GM21786 (cell line): Measurements from ENCODE around the gene RPS13.
"Not testable (repeated sequence)": the region's sequence is repeated elsewhere in the genome, so short reads cannot be mapped to it uniquely, and the experiment has no call there.

ENCODE experiments used
- ATAC-seq: cut with Tn5 transposase; IDR thresholded peaks from one replicate; pipeline ENCODE4 v1.9.1; 2021; ENCODE audit not compliant: unreplicated experiment

The RPS13 gene

DNA sequence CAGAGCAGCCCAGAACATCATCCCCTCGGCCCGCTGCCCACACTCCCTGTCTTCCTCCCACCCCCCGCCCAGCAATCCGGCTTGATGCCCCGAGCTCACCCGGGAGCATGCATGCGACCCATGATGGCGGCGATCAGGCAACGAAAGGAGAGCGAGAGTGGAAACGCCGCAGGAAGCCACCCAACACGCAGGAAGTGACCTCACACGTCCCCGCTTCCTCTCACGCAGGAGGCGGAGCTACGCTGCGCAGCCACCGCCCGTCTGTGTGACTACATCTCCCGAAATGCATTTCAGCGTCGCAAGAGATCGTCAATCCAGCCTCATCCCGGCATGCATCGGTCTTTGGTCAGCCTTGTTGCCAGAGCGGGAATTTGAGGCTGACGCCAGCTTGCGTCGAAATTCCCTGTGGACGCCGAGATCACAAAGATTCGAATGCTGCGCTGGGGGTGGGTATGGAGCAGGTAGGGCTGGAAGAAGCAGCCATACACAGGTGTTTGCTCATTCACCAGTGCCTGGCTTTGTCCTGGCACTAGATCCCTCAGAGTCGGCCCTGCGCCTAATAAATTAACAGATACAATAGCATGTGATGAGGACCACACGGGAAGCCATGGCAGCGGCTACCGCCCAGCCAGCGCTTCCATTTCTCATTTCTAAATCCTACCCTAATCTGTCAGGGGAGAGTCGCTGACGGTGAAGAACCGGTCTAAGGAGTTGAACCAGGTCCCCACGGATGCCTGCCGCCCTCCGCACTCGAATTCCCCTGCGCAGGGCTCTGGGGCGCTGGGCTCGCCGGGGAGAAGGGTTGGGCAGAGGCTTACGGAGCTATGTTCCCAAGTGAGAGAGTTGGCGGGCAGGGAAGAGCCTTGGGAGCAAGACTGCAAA lies at the start of gene RPS13:
TSS of gene RPS13 (minus strand) at position 148 of the 882 bp plus-strand sequence. CDS start at position 122, 26 bp downstream.
- ATAC-seq = peak; percentile 97

DNA sequence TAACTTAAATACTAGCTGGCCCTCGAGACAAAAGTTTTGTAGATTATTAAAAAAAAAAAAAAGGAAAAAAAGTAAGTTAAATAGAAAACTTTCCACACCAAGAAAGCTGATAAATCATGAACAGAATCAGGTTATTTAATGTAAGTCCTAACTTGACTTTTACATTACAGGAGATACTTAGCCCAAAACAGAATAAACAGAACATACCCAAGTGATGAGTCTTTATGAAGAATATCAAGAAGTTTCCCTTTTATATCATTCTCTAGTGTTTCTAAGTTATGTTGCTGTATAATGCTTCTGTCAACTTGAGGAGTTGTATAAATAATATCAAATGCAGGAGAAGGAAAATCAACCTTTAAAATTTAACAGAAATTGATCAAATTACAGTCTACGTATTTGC lies 44.5 kb upstream of the RPS13 start:
- no peak for ATAC-seq

DNA sequence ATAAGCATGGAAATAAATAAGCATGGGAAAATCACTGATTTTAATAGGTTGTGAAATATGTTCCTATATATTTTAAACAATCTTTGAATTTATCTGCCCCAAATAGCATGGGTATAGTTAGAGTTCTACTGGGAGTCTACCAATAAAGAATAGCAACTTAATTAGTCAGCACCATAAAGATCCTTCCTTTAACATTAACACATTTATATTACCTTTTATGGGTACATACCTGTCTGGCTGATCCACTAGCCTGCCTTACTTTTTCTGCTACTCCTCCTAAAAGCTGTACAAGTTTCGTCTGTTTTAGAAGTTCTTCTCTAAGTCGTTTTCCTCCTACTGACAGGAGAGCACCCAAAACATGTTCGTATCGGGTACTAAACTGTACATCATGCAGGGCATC lies 39.8 kb upstream of the RPS13 start:
- ATAC-seq = no peak

DNA sequence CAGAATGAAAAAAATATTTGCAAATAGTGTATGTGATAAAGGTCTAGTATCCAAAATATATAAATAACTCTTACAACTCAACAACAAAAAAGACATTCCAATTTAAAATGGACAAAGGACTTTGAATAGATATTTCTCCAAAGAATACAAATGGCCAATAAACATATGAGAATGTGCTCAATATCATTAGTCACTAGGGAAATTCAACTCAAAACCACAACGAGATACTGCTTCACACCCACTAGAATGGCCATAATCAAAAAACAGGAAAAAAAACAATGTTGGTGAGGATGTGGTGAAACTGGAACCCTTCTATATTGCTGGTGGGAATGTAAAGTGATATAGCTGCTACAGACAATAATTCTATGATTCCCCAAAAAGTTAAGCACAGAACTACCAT lies 38.6 kb upstream of the RPS13 start:
- no peak for ATAC-seq

DNA sequence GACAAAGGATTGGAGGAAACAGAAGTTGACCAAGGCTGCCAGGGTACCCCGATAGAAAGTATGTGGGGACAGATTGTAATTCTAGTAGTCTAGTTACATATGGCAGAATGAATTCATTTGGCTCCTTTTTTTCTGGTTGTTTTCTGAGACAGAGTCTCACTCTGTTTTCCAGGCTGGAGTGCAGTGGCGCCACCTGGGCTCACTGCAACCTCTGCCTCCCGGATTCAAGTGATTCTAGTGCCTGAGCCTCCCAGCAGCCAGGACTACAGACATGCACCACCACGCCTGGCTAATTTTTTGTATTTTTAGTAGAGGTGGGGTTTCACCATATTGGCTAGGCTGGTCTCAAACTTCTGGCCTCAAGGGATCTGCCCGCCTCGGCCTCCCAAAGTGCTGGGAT lies 30.3 kb upstream of the RPS13 start:
- not testable (repeated sequence) for ATAC-seq

DNA sequence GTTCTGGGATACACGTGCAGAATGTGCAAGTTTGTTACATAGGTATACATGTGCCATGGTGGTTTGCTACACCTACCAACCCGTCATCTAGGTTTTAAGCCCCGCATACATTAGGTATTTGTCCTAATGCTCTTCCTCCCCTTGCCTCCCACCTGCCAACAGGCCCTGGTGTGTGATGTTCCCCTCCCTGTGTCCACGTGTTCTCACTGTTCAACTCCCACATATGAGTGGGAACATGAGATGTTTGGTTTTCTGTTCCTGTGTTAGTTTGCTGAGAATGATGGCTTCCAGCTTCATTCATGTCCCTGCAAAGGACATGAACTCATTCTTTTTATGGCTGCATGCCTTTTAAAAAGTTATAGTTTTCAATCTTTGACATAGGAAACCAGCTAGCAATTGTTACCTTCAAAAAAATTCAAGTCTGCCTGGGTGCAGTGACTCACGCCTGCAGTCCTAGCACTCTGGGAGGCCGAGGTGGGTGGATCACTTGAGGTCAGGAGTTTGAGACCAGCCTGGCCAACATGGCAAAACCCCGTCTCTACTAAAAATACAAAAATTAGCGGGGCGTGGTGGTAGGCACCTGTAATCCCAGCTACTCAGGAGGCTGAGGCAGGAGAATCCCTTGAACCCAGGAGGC lies 28.1 kb upstream of the RPS13 start:
- not testable (repeated sequence) for ATAC-seq

DNA sequence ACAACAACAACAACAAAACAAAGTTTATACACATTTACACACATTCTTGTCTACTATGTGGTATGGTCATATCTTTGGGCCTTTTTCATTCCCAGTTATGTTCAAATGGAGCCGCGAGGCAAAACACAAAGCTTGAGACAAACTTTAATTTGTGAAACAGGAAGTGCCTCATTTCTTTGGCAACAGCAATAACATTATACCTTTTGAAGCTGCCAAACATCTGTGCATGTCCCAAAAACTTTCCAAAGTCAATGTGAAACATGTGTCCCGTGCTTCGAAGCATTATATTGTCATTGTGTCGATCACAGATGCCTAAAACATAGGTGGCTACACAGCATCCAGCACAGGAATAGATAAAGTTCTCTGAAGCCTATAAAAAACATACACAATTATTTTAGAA lies 25.0 kb upstream of the RPS13 start:
- no peak for ATAC-seq

DNA sequence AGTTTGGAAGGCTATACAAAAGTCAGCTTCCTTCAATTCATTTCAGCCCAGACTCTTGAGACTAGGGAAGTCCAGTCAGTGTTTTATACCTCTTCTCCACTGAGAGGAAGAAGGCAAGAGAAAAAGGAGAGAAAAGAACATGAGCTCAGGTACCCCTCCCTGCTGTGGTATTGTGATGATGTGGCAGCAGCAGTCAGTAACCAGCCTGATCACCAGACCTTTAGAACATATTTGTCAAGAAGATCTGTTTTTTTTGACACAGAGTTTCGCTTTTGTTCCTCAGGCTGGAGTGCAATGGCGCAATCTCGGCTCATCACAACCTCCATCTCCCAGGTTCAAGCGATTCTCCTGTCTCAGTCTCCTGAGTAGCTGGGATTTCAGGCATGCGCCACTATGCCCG lies 21.2 kb upstream of the RPS13 start:
- no peak for ATAC-seq

DNA sequence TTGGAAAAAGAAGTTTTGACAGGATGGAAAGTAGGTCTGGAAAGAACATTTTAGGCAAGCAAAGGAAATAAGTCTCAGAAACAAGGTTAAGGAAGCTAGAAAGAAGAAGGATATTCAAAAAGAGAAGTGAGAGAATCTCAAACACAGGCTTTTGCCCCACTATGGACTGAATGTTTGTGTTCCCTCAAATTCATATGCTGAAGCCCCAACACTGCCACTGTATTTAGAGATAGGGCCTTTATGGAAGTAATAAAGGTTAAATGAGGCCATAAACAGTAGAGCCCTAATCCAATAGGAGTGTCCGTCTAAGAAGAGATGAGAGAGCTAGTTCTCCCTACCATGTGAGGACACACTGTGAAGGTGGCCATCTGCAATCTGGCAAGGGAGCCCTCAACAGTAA lies 20.6 kb upstream of the RPS13 start:
- ATAC-seq = no peak

DNA sequence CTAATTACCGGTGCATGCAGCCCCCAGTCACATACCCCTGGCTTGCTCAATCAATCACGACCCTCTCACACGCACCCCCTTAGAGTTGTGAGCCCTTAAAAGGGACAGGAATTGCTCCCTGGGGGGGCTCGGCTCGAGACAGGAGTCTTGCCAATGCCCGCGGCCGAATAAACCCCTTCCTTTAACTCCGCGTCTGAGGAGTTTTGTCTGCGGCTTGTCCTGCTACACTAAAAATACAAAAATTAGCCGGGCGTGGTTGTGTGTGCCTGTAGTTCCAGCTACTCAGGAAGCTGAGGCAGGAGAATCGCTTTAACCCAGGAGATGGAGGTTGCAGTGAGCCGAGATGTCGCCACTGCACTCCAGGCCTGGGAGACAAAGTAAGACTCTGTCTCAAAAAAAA lies 8.5 kb upstream of the RPS13 start:
- ATAC-seq = not testable (repeated sequence)

DNA sequence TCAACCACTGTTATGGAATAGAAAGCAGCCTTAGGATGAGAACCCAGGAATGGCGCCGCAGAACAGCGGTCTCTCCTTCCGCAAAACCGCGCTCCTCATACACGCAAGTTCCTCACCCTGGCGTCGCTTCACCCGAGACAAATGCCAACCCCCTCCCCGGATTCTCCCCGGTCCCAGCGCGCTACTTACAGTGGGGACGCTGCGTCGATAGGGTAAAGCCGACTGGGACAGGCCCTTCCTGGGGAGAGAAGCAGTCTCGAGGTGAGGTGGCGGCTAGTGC lies 287 bp downstream of the RPS13 start:
- peak; percentile 5 for ATAC-seq

DNA sequence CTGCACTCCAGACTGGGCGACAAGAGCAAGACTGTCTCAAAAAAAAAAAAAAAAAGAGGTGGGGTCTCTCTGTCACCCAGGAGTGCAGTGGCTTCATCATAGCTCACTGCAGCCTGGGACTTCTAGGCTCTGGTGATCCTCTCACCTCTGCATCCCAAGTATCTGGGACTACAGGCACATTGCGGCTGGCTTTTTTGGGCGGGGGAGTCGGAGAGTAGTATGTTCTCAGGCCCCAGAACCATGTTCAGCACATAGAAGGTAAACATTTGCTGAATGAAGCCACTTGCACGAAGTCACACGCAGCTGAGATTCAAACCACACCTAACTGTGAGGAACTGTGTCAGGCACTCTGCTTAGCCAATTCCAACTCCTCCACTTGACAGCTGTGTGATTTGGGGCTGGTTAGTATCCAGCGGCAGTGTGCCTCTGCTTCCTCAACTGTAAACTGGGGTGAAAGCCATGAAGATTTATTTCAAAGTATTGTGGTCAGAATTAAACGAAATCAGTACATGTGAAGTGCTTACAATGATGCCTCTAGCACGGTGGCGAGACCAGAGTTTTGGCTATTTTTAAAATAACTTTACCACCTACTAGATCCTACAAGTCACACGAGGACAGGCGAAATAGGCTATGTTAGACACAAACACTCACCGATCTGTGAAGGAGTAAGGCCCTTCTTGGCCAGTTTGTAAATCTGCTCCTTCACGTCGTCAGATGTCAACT lies 789 bp downstream of the RPS13 start:
- ATAC-seq = no peak

DNA sequence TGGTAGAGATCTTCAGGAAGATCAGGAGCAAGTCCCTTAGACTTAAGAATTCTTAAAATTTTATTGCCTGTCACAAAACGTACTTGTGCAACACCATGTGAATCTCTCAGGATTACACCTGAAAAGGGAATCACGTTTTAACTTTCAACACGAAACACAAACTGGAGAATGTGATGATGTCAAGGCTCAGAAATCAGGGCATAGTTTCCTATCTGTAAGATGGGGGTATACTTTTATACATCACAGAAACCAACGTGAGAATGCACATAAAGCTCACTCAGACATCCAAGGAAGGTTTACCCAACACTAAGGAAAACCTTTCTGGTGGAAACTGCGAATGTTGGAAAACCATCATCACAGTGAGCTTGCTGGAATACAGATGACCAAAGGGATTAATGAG lies 2.0 kb downstream of the RPS13 start:
- no peak for ATAC-seq

DNA sequence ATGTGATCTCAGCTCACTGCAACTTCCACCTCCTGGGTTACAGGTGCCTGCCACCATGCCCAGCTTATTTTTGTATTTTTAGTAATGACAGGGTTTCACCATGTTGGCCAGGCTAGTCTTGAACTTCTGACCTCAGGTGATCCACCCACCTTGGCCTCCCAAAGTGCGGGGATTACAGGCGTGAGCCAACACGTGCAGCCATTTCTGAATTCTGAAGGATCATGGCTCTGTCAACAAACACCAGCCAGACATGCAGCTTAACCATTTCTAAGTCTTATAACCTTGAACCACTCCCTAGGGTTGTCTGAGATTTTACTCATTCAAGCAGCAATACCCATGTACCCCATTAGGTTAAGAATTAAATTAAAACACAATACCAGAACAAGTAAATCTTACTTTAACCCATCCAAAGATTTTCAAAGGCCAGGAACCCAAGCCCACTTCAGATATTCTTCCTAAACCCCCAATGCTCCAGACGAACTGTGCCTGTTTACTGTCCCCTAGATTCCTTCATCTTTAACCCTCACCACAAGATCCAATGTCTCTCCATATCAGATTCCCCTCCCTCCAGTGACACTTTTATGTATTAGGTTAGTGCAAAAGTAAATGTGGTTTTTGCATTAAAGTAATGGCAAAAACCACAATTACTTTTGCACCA lies 4.0 kb downstream of the RPS13 start:
- no peak for ATAC-seq

DNA sequence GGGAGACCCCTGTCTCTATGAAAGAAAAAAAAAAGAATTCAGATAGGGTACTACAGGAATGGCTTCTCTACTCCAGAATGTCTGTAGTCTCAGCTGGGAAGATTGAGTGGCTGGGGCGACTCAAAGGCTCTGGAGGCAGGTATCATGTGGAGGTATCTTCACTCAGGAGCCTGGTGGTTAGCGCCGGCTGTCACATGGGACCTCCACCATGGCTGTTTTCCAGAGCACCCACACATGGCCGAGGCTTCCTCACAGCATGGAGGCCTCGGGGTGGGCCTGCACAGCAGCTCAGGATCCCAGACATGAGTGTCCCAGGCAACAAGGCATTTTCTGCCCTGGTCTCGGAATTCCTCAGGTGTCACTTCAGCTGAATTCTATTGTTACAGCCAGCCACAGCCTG lies 10.1 kb downstream of the RPS13 start:
- ATAC-seq = no peak

DNA sequence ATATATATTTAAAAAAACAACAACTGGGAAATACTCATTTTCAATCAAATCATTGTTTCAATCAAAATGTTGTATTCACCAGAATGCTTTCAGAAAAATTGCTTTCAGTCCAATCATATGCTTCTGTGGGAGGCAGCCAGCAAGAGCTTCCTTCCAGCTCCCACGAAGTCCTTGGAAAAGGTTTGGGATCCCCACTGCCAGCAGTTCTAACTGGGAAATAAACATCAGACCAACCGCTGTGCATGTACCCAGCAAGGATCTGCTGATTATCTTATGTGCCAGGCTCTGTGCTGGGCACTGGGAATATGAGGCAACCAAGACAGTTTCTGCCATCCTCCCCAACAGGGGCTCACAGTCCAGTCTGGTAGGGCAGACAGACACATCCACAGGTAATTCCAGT lies 10.8 kb downstream of the RPS13 start:
- no peak for ATAC-seq

DNA sequence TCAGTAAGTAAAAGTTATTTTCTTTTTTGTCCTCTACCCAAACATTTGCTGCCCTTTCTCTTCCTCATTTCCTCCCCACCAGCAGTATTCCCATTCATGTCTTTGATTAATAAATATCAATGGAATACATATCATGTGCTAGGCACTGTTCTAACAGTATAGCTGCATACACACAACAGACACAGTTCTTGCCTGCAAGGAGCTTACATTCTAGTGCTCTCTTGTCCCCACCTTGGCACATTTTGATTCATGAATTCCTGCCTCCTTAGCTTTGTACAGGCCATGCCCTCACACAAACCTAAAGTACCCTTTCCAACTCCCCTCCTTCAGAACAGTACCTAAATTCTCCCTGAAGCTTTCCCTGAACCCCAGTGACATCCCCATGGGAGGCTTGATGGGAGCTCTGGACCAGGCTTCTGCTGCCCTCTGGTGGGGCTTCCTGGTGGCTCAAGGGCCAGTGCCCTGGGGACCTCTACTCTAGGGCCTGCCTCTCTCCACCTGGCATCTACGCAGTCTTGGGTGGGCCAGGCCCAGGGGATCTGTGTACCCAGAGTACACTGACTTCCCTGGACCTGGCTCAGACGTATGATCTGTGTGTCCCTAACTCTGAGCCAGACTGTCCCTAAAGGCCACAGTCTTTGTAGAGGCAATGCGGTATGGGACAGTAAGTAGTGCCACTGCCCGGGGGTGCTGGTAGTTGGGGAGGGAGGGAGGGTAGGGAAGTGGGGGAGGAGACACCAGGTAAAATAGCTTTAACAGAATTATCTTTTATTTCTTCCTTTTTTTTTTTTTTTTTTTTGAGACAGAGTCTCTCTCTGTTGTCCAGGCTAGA lies 14.1 kb downstream of the RPS13 start:
- ATAC-seq = peak; percentile 72

DNA sequence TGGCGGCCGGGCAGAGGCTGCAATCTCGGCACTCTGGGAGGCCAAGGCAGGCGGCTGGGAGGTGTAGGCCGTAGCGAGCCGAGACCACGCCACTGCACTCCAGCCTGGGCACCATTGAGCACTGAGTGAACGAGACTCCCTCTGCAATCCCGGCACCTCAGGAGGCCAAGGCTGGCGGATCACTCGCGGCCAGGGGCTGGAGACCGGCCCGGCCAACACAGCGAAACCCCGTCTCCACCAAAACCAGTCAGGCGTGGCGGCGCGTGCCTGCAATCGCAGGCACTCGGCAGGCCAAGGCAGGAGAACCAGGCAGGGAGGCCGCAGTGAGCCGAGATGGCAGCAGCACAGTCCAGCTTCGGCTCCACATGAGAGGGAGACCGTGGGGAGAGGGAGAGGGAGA lies 26.3 kb downstream of the RPS13 start:
- not testable (repeated sequence) for ATAC-seq

DNA sequence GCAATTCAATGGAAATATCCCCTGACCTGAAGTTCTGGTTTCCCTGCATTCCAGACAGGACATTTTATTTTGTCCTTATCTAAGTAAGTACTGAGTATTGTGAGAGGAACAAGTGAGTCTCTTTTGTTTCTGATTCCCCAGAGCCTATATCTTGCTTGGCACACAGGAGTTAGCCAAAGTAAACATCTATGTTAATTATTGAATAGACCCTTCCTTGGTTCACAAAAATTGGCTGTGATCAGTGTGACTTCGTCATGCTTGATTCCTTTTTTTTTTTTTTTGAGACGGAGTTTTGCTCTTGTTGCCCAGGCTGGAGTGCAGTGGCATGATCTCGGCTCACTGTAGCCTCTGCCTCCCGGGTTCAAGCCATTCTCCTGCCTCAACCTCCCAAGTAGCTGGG lies 29.0 kb downstream of the RPS13 start:
- ATAC-seq = not testable (repeated sequence)

DNA sequence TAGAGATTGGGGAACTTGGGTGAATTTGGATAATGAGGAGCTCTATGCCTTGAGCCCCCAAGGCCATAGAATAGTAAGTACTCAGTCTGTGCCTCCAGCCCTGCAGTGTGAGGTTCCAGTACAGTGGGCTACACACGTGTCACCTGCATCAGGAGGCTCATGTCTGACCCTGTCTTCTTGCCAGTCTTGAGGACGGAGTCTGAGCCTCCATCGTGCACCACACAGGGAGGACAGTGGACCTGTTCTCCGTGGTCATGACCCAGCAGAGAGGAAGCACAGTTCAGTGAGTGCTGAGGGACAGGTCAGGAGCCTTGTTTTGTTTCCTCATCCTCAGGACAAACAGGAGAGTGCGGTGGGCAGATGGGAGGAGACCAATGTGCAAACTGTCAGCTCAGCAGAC lies 30.8 kb downstream of the RPS13 start:
- no peak for ATAC-seq
